Tibial artery (tissue), 4 donors: Measurements from ENCODE around the gene C6orf132.

Source experiments
- DNase-seq, 2 donors: peaks; one replicate each; pipeline ENCODE4 v3.0.0-alpha.2; 2019
- H3K27ac ChIP-seq, 2 donors: fragments of 200-600 bp; sonication (generic) in 1 of 2; 1 replicate in 1 of 2; 2 replicates in 1 of 2; pipeline ENCODE4 v1.5.1; 2018 to 2019; ENCODE audit warnings: mild to moderate bottlenecking in 1 of 2
- H3K27me3 ChIP-seq, 2 donors: fragments of 200-600 bp; sonication (generic) in 1 of 2; one replicate each; pipeline versions ENCODE4 v1.5.1 to v1.6.0; 2016 to 2019
- H3K36me3 ChIP-seq, 3 donors: fragments of 200-600 bp; sonication (generic) in 2 of 3; one replicate each; pipeline ENCODE4 v1.5.1; 2016 to 2019; ENCODE audit warnings: mild to moderate bottlenecking in 2 of 3
- H3K4me1 ChIP-seq, 4 donors: fragments of 200-600 bp; sonication (generic) in 2 of 4; 1 replicate in 3 of 4; 2 replicates in 1 of 4; pipeline ENCODE4 v1.5.1; 2016 to 2019
- H3K4me3 ChIP-seq, 2 donors: fragments of 200-600 bp; sonication (generic) in 1 of 2; 1 replicate in 1 of 2; 2 replicates in 1 of 2; pipeline ENCODE4 v1.5.1; 2018 to 2019; ENCODE audit warnings: mild to moderate bottlenecking in 2 of 2
- H3K9me3 ChIP-seq, 3 donors: fragments of 200-600 bp; sonication (generic) in 1 of 3; one replicate each; pipeline ENCODE4 v1.5.1; 2016 to 2019
- intact Hi-C: fragments of 100-400 bp; cut with DNase I; formaldehyde crosslinking; loops from one replicate; pipeline ENCODE4 v1.15.0; 2023; ENCODE audit warnings: low total_unique reads
- TF ChIP-seq, protein P1 (sequence below), 2 experiments: fragments of 200-600 bp in 1 of 2; fragments of 450-650 bp in 1 of 2; IDR thresholded peaks; one replicate each; pipeline ENCODE4 v1.5.1; 2017 to 2019; ENCODE audit warnings: antibody characterized with exemption in 2 of 2, mild to moderate bottlenecking in 1 of 2, moderate library complexity in 1 of 2

C6orf132 gene

DNA sequence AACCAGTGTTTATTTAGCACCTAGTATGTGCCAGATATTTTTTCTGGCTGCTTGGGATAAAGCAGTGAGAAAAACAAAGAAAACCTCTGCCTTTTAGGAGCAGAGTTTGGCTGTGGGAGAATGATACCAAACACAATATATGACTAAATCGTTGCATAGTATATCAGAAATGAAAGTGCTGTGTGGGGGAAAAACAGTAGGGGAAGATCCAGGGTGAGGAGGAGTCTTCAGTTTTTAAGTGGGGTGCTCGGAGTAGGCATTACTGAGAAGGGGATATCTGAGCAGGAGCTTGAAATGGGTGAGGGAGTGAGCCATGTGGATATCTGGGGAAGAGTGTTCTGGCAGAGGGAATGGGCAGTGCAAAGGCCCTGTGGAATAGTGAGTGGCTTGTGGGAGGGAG lies 69.1 kb downstream of the C6orf132 start:
- H3K4me3 ChIP-seq = no peak overlapping the region
- H3K4me1 ChIP-seq = no peaks in the 10 kb centered on the region
- H3K27ac ChIP-seq = no peak overlapping the region
- intact Hi-C loops = loop anchor here (5.0 to 10.0 kb wide), 2 partner anchors 94 to 142 kb away; partner anchors contain the start of gene MRPS10
- H3K36me3 ChIP-seq = peaks cover 68 to 98% (median 83%) of the 10 kb centered on the region in 3 donors
- TF ChIP-seq, protein P1, sequence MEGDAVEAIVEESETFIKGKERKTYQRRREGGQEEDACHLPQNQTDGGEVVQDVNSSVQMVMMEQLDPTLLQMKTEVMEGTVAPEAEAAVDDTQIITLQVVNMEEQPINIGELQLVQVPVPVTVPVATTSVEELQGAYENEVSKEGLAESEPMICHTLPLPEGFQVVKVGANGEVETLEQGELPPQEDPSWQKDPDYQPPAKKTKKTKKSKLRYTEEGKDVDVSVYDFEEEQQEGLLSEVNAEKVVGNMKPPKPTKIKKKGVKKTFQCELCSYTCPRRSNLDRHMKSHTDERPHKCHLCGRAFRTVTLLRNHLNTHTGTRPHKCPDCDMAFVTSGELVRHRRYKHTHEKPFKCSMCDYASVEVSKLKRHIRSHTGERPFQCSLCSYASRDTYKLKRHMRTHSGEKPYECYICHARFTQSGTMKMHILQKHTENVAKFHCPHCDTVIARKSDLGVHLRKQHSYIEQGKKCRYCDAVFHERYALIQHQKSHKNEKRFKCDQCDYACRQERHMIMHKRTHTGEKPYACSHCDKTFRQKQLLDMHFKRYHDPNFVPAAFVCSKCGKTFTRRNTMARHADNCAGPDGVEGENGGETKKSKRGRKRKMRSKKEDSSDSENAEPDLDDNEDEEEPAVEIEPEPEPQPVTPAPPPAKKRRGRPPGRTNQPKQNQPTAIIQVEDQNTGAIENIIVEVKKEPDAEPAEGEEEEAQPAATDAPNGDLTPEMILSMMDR (IDR thresholded peaks at IDR 0.05) = no peak
- no peak for DNase-seq
- H3K27me3 ChIP-seq = no peaks in the 10 kb centered on the region
- no peaks in the 10 kb centered on the region for H3K9me3 ChIP-seq

DNA sequence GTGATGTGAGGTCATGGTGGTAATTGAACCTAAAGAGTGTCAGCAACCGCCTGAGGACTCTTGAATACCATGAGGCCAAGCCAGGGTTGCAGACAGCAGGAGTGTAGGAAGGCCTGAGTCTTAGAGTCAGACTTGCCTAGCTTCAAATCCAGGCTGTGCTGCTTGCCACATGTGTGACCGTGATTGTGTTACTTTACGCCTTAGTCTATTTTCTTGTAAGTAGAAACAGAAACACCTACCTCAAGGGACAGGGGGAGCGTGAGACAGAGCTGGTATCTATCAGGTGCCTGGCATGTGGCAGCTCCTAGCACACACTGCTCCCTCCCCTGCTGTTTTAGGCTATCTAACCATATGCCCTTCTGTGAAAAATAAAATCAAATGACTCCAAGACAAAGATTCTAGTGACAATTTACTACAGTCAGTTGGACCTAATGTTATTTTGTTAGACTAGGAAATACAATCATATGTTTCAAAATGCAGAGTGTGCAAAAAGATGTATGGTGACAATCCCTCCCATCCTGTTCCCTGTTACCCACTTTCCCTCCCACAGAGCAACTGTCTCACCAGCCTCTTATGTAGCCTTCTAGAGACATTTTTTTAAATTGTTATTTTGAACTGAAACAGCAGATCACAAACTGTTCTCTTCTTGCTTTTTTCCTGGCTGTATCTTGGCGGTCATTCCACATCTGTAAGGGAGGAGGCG lies 70.4 kb downstream of the C6orf132 start:
- no peak for DNase-seq
- Histone ChIP-seq H3K27ac (no peak overlapping the region), H3K36me3 (peaks cover 69 to 98% (median 83%) of the 10 kb centered on the region in 3 donors), H3K4me3 (no peak overlapping the region), H3K27me3 (no peaks in the 10 kb centered on the region), H3K4me1 (no peaks in the 10 kb centered on the region), H3K9me3 (no peaks in the 10 kb centered on the region)
- intact Hi-C loops = loop anchor here (5.0 to 10.0 kb wide), 2 partner anchors 95 to 143 kb away; partner anchors contain the start of gene MRPS10
- TF ChIP-seq, protein P1 (IDR thresholded peaks at IDR 0.05) = no peak

DNA sequence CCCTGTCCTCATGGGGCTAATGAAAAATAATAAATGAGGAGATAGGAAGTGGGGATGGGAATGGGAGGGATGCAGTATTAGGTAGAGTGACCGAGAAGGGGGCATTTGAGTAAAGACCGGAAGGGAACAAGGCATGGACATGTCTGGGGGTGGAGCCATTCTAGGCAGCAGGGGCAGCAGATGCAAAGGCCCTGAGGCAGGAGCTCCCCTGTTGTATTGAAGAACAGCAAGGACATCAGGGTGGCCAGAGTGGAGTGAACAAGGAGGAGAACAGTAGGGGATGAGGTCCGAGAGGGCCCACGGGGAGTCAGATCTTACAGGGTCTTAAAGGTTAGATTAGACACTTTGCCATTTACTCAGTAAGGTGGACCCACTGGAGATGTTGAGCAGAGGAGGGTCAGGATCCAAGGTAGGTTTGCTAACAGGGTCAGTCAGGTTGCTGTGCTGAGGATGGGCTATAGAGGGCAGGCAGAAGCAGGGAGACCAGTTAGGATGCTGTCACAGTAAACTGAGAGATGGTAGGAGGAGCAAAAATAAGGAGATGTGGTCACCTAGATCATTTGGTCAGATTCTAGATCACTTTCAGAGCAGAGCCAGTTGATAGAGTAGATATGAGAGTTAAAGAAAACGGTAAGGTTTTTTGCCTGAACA lies 73.4 kb downstream of the C6orf132 start:
- DNase-seq = no peak
- Histone ChIP-seq H3K4me3 (no peak overlapping the region), H3K27ac (no peak overlapping the region), H3K9me3 (no peaks in the 10 kb centered on the region), H3K27me3 (no peaks in the 10 kb centered on the region), H3K36me3 (peaks cover 87 to 99% (median 95%) of the 10 kb centered on the region in 3 donors), H3K4me1 (no peaks in the 10 kb centered on the region)
- intact Hi-C loops = no loop called here
- TF ChIP-seq, protein P1 (IDR thresholded peaks at IDR 0.05) = no peak

DNA sequence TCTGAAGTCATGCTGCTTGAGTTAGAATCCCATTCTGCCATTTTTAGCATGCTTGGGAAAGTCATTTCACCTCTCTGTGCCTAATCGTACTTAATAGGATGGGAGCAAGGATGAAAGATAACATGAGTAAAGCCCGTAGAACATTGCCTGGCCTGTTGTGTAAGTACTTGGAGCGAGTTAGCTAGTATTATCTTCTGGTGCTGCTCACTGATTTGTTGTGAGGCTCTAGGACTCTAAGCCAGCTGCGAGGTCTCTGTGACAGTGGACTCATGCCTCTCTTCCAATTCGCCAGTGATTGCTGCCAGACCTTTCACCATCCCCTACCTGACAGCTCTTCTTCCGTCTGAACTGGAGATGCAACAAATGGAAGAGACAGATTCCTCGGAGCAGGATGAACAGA lies 74.2 kb downstream of the C6orf132 start:
- DNase-seq = no peak
- Histone ChIP-seq H3K4me3 (no peak overlapping the region), H3K27me3 (no peaks in the 10 kb centered on the region), H3K36me3 (peaks cover 92 to 99% (median 95%) of the 10 kb centered on the region in 3 donors), H3K27ac (no peak overlapping the region), H3K9me3 (no peaks in the 10 kb centered on the region), H3K4me1 (no peaks in the 10 kb centered on the region)
- TF ChIP-seq, protein P1 (IDR thresholded peaks at IDR 0.05) = no peak
- intact Hi-C loops = no loop called here

DNA sequence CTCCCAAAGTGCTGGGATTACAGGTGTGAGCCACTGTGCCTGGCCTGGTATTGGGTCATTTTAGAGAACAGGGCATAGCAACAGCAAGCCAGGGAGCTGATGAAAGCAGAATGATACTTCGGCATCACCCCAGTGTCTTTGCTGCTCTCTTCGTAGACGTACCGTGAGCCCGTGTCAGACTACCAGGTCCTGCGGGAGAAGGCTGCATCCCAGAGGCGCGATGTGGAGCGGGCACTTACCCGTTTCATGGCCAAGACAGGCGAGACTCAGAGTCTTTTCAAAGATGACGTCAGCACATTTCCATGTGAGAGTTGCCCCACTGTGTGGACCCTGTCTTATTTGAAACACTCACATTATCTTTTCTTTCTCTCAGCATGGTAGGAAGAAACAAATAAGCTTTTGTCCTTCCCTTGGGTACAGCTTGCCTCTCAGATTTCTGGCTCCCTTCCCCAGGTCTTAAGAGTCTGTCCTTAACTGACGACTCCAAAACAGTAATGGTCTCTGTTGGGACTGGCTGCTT lies 76.2 kb downstream of the C6orf132 start:
- no peak overlapping the region for H3K4me3 ChIP-seq
- no peaks in the 10 kb centered on the region for H3K9me3 ChIP-seq
- intact Hi-C loops = no loop called here
- TF ChIP-seq, protein P1 (IDR thresholded peaks at IDR 0.05) = no peak
- DNase-seq = no peak
- H3K27me3 ChIP-seq = no peaks in the 10 kb centered on the region
- no peaks in the 10 kb centered on the region for H3K4me1 ChIP-seq
- H3K36me3 ChIP-seq = peaks cover 75 to 95% (median 93%) of the 10 kb centered on the region in 3 donors
- H3K27ac ChIP-seq = no peak overlapping the region
